ENCODE measurements around the gene FAM3D. TPM values are rescaled to one million over a fixed set of nuclear protein-coding genes. Genes with fewer than 3 reads are reported as not detected.

The FAM3D gene
- polyA plus RNA-seq, 1 donor (not counting 4 experiments of a cell fraction or from before 2014, with no cell fraction given), result not detected

DNA sequence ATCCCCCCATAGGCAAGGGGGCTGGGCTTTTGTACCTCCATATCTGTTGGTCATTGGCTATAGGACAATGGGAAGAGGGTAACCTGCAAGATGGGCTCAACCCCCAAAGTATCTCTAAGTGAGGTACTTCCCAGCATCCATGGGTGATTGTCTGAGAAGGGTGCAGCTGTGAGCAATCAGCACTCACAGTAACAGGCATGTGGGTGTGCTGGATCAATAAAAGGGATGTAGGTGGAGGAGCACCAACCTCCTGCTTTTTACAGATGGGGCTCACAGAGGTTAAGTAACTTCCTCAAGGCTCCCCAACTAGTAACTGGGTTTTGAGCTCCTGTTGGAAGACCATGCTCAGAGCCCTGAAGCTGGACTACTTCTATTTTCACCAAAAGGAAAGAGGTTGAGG is 63.0 kb downstream of the FAM3D start:
- Histone ChIP-seq H3K4me3 (ENCODE audit: control insufficient read depth in 2 of 3, extremely low read depth in 1 of 3, insufficient read depth in 2 of 3, low read depth in 1 of 3, low read length in 3 of 3) (no peak overlapping the region), H4K20me1 (ENCODE audit: control insufficient read depth, extremely low read depth, insufficient read depth, low read length) (no peaks in the 10 kb centered on the region), H3K27ac (ENCODE audit: control insufficient read depth, insufficient read depth, low read length) (no peak overlapping the region), H3K9me3 (ENCODE audit: control insufficient read depth, low read depth, low read length) (no peaks in the 10 kb centered on the region), H3K9me1 (ENCODE audit: control insufficient read depth, extremely low read depth, insufficient read depth, low read length) (no peaks in the 10 kb centered on the region), H3K36me3 (ENCODE audit: control insufficient read depth in 2 of 2, extremely low read depth in 1 of 2, insufficient read depth in 2 of 2, low read length in 2 of 2) (no peaks in the 10 kb centered on the region), H3K79me2 (ENCODE audit: control insufficient read depth, insufficient read depth, low read length) (no peaks in the 10 kb centered on the region), H3K9ac (ENCODE audit: control insufficient read depth, extremely low read depth, insufficient read depth, low read length) (no peak overlapping the region), H3K4me1 (ENCODE audit: control insufficient read depth, extremely low read depth, insufficient read depth, low read length) (no peaks in the 10 kb centered on the region), H3K27me3 (ENCODE audit: control insufficient read depth, extremely low read depth, insufficient read depth, low read length) (peaks cover 24% of the 10 kb centered on the region), H2AFZ (ENCODE audit: control insufficient read depth, low read length) (no peak overlapping the region), H3K4me2 (ENCODE audit: control insufficient read depth, extremely low read depth, insufficient read depth, low read depth, low read length) (no peak overlapping the region)
- TF ChIP-seq, protein P1, sequence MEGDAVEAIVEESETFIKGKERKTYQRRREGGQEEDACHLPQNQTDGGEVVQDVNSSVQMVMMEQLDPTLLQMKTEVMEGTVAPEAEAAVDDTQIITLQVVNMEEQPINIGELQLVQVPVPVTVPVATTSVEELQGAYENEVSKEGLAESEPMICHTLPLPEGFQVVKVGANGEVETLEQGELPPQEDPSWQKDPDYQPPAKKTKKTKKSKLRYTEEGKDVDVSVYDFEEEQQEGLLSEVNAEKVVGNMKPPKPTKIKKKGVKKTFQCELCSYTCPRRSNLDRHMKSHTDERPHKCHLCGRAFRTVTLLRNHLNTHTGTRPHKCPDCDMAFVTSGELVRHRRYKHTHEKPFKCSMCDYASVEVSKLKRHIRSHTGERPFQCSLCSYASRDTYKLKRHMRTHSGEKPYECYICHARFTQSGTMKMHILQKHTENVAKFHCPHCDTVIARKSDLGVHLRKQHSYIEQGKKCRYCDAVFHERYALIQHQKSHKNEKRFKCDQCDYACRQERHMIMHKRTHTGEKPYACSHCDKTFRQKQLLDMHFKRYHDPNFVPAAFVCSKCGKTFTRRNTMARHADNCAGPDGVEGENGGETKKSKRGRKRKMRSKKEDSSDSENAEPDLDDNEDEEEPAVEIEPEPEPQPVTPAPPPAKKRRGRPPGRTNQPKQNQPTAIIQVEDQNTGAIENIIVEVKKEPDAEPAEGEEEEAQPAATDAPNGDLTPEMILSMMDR (optimal IDR thresholded peaks at IDR 0.05 in 1 of 3, IDR thresholded peaks at IDR 0.05 in 1 of 3, conservative IDR thresholded peaks at IDR 0.05 in 1 of 3; ENCODE audit: extremely low read depth in 1 of 3, insufficient read depth in 2 of 3, low read length in 3 of 3), result no peak
- TF ChIP-seq EZH2 (IDR thresholded peaks at IDR 0.05; ENCODE audit: low read length), result no peak
- no peak for DNase-seq (ENCODE audit: low read depth, low spot score)
- dilution Hi-C loops (cut with MboI; ENCODE audit: extremely low pct_ligation_motif_present, low sequenced_read_pairs), result no loop called here
- no peak for FAIRE-seq

DNA sequence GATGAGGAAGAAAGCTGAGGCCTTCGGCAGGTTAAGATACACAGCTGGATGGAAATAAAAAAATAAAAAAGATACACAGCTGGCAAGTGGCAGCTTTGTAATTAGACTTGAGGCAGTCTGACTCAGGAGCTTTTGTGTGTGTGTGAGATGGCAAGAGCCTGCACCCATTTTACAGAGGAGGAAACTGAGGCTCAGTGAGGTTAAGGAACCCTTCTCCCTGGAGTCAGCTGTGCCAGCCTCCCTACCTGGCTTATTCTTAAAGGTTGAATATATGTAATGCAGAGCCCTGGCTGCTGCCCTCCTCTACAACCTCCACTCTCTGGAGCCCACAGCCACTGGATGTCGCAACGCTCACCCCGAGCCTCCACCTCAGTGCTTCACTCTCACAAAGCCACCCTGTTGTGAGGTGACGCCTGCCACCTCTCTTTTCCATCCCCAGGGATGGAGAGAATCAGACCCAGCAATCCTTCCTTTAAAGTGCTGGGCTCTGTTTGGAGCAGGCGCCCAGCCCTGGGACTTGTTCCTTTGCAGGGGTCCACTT is 68.7 kb downstream of the FAM3D start:
- Histone ChIP-seq H2AFZ (ENCODE audit: control insufficient read depth, low read length) (no peak overlapping the region), H3K4me1 (ENCODE audit: control insufficient read depth, extremely low read depth, insufficient read depth, low read length) (no peaks in the 10 kb centered on the region), H3K4me2 (ENCODE audit: control insufficient read depth, extremely low read depth, insufficient read depth, low read depth, low read length) (no peak overlapping the region), H3K27me3 (ENCODE audit: control insufficient read depth, extremely low read depth, insufficient read depth, low read length) (no peaks in the 10 kb centered on the region), H3K79me2 (ENCODE audit: control insufficient read depth, insufficient read depth, low read length) (no peaks in the 10 kb centered on the region), H4K20me1 (ENCODE audit: control insufficient read depth, extremely low read depth, insufficient read depth, low read length) (no peaks in the 10 kb centered on the region), H3K4me3 (ENCODE audit: control insufficient read depth in 2 of 3, extremely low read depth in 1 of 3, insufficient read depth in 2 of 3, low read depth in 1 of 3, low read length in 3 of 3) (no peak overlapping the region), H3K27ac (ENCODE audit: control insufficient read depth, insufficient read depth, low read length) (no peak overlapping the region), H3K9me3 (ENCODE audit: control insufficient read depth, low read depth, low read length) (no peaks in the 10 kb centered on the region), H3K36me3 (ENCODE audit: control insufficient read depth in 2 of 2, extremely low read depth in 1 of 2, insufficient read depth in 2 of 2, low read length in 2 of 2) (no peaks in the 10 kb centered on the region), H3K9ac (ENCODE audit: control insufficient read depth, extremely low read depth, insufficient read depth, low read length) (no peak overlapping the region), H3K9me1 (ENCODE audit: control insufficient read depth, extremely low read depth, insufficient read depth, low read length) (no peaks in the 10 kb centered on the region)
- TF ChIP-seq, protein P1 (optimal IDR thresholded peaks at IDR 0.05 in 1 of 3, IDR thresholded peaks at IDR 0.05 in 1 of 3, conservative IDR thresholded peaks at IDR 0.05 in 1 of 3; ENCODE audit: extremely low read depth in 1 of 3, insufficient read depth in 2 of 3, low read length in 3 of 3), result no peak
- dilution Hi-C loops (cut with MboI; ENCODE audit: extremely low pct_ligation_motif_present, low sequenced_read_pairs), result no loop called here
- DNase-seq (ENCODE audit: low read depth, low spot score) (no peak), FAIRE-seq (no peak)

Data from keratinocyte (primary cell).